Activated T-helper 9 cell treated with anti-CD3 and anti-CD28 coated beads, Interleukin-2, amount 50 U/mL, for 16 hours (primary cell): Measurements from ENCODE around the gene WDSUB1.

Experiments used
- DNase-seq: peaks from one replicate; pipeline ENCODE4 v3.0.0-alpha.2; 2020; ENCODE audit warnings: low read depth

WDSUB1 gene

DNA sequence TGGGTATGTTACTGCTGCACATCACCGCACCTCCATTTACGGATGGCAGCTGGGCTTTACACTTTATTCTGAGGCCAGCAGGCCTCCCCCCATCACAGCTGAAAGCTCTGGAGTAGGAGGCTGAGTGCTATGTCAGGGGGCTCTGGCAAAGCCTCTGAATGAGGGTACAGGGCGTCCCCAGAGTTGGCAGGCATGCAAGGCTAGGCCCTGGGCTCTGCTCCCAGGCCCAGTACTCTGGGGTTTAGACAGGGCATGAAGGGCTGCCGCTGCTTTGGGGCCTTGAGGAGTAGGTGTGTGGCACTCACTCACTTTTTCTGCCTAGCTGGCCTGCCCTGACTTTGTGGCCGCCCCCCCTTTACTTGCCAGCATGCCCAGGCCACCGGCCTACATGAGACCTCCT lies 90.8 kb downstream of the WDSUB1 start:
- DNase-seq, result no peak

DNA sequence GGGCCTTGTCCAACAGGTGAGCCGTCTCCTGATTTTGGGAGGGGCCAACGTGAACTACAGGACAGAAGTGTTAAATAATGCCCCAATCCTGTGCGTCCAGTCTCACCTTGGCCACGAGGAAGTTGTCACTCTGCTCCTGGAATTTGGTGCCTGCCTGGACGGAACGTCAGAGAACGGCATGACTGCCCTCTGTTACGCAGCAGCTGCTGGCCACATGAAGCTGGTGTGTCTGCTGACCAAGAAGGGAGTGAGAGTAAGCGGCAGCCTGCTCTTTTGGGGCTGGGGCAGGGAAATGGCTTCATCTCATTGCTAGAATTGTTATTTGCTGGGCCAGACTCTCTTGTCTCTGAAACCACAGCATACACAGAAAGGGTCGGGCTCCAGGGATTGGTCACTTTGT lies 92.3 kb downstream of the WDSUB1 start:
- no peak for DNase-seq

DNA sequence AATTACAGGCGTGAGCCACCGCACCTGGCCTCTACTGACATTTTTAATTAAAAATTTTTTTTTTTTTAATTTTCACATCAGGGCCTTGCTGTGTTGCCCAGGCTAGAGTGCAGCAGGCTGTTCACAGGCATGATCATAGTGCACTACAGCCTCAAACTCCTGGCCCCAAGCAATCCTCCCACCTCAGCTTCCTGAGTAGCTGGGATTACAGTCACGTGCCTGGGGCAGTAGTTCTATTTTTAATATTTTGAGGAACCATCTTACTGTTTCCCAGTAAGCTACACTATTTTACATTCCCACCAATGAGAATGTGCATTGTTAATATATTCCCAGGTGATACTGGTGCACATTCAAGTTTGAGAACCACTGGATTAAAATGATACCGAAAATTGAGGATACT lies 92.7 kb downstream of the WDSUB1 start:
- no peak for DNase-seq

DNA sequence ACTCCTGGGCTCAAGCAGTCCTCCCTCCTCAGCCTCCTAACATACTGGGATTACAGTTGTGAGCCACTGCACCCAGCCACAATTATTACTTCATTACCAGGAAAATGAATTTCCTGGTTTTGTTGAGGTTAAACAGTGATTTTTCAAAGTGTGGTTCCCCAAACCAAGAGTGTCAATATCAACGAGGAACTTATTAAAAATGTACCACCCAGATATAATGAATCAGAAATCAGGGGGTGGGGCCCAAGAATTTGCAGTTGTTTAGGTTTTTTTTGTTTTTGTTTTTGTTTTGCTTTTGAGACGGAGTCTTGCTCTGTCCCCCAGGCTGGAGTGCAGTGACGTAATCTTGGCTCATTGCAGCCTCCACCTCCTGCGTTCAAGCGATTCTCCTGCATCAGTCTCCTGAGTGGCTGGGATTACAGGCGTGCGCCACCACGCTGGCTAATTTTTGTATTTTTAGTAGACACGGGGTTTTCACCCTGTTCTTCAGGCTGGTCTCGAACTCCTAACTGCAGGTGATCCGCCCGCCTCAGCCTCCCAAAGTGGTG lies 94.1 kb downstream of the WDSUB1 start:
- DNase-seq, result no peak

DNA sequence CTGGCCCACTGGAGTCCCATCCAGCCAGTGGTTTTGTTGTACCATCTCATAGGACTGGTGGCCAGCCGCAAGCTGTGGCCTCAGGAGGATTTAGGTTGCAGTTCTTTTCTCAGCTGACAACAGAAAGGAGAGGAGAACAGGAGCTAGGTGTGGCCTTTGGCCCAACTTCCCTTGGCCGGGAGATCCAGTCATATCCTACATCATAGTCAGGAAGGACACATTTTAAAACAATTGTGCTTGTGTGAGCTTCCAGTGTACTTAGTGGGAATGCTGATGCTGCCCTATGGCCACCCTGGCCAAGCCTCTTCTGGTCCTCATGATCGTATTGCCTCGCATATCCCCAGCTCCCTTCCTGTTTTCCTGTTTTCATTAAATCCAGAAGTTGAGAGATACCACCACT lies 98.1 kb downstream of the WDSUB1 start:
- no peak for DNase-seq

DNA sequence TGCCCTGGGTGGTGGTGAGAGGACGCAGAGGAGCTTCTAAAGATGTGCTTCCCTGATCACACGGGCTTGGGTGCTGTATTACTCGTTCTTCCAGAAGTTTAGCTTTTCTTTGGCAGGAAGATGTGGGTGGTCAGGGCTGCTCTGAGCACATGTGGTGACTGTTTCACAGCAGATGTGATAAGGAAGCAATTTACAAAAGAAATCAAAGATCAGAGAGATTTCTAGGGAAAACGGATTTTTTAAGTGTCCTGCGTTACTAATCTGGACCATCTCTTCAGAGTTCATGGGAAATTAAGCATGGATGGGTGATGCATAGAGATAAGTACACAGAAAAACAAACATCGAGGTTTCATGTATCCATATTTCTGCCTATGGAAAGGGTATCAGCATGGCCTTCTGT lies 99.4 kb downstream of the WDSUB1 start:
- no peak for DNase-seq

DNA sequence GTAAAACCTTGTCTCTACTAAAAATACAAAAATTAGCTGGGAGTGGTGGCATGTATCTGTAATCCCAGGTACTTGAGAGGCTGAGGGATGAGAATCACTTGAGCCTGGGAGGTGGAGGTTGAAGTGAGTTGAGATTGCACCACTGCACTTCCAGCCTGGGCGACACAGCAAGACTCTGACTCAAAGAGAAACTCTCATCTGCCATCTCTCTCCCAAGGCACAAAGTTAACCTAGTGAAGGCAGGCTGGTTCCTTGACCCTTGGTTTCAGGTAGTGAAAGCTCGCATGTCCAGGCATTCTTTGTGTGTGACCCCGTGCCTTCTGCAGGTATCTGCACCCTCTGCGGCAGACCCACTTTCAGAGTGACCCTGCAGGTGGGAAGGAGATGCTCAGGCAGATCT lies 100.0 kb downstream of the WDSUB1 start:
- DNase-seq, result no peak
